NB4 (cell line): ENCODE measurements around the gene MYBPHL.

Source experiments
- MYC ChIP-seq: IDR thresholded peaks from 2 replicates; pipeline ENCODE4 v1.6.1; 2011; ENCODE audit warnings: low read depth, low read length
- POLR2A ChIP-seq: IDR thresholded peaks from 2 replicates; pipeline ENCODE4 v1.6.1; 2011; ENCODE audit warnings: mild to moderate bottlenecking; ENCODE audit not compliant: insufficient read length; ENCODE audit errors: extremely low read depth
- TF ChIP-seq, protein P1 (sequence below): IDR thresholded peaks from one replicate; pipeline ENCODE4 v1.5.1; 2012; ENCODE audit warnings: low read depth, low read length

DNA sequence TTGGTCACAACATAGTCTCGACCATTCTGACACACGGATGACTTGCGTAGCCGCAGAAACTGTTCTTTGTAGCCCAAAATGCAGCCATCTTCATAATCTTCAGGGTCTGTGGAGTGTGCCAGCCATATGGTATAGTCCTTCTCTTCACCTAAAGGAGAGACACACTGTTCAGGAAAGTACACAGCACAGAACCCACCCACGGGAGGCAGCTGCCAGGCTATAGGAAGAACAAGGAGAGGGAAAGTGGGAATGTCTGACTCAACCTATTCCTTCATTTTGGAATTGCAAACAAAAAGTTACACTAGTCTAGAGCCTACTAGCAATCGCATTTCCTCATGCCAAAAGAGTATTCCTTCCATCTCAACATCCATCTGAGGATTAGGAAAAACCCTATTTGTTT lies 16.2 kb upstream of the MYBPHL start:
- TF ChIP-seq, protein P1, sequence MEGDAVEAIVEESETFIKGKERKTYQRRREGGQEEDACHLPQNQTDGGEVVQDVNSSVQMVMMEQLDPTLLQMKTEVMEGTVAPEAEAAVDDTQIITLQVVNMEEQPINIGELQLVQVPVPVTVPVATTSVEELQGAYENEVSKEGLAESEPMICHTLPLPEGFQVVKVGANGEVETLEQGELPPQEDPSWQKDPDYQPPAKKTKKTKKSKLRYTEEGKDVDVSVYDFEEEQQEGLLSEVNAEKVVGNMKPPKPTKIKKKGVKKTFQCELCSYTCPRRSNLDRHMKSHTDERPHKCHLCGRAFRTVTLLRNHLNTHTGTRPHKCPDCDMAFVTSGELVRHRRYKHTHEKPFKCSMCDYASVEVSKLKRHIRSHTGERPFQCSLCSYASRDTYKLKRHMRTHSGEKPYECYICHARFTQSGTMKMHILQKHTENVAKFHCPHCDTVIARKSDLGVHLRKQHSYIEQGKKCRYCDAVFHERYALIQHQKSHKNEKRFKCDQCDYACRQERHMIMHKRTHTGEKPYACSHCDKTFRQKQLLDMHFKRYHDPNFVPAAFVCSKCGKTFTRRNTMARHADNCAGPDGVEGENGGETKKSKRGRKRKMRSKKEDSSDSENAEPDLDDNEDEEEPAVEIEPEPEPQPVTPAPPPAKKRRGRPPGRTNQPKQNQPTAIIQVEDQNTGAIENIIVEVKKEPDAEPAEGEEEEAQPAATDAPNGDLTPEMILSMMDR = no peak
- no peak for TF ChIP-seq POLR2A
- TF ChIP-seq MYC = no peak
